Spinal cord (tissue), 10 donors: ENCODE data around the gene LRPAP1. TPM values are rescaled to one million over a fixed set of nuclear protein-coding genes. Genes with fewer than 3 reads are reported as not detected.

Experiments
- DNase-seq, 6 donors: peaks; one replicate each; pipeline versions ENCODE4 v3.0.0 to v3.0.0-alpha.2; 2013 to 2015; ENCODE audit warnings: low spot score in 6 of 6, low read depth in 4 of 6
- H3K27ac ChIP-seq: one replicate; pipeline ENCODE4 v1.5.1; 2013; ENCODE audit warnings: low read depth, low read length, control low read depth
- H3K27me3 ChIP-seq: one replicate; pipeline ENCODE4 v1.6.1; 2013; ENCODE audit warnings: low read length; ENCODE audit not compliant: control insufficient read depth, insufficient read depth
- H3K36me3 ChIP-seq: one replicate; pipeline ENCODE4 v1.6.1; 2013; ENCODE audit warnings: low read length; ENCODE audit not compliant: control insufficient read depth, insufficient read depth
- H3K4me1 ChIP-seq: one replicate; pipeline ENCODE4 v1.6.1; 2013; ENCODE audit warnings: low read length; ENCODE audit not compliant: control insufficient read depth, insufficient read depth
- H3K4me3 ChIP-seq: one replicate; pipeline ENCODE4 v1.5.1; 2013; ENCODE audit warnings: low read depth, low read length, control low read depth
- H3K9me3 ChIP-seq: one replicate; pipeline ENCODE4 v1.6.1; 2013; ENCODE audit warnings: low read length; ENCODE audit not compliant: control insufficient read depth, insufficient read depth
- WGBS: methylation state at CpG from one replicate; pipeline ENCODE4 v1.1.5; 2013; ENCODE audit warnings: missing lambda C conversion rate; ENCODE audit not compliant: insufficient coverage; 5-methylcytosine and 5-hydroxymethylcytosine counted together
- polyA plus RNA-seq, 2 donors: library from polyadenylated mRNA; unstranded; fragments of 120-200 nt; gene quantifications; one replicate each; pipeline ENCODE4 v1.2.1, GENCODE V29; 2013; ENCODE audit not compliant: insufficient read length in 2 of 2
- total RNA-seq, 2 donors: library from RNA; depleted of rRNA in 1 of 2; stranded (reverse); fragments of 120-200 nt in 1 of 2; fragments of >200 nt in 1 of 2; gene quantifications; one replicate each; pipeline versions ENCODE4 v1.2.3 to v1.2.4, GENCODE V29; 2013 to 2014
- donor health status: healthy.

LRPAP1 gene
- total and polyA plus RNA-seq, 4 donors: 47.1 to 201 (median 139) TPM

GRCh38 chr4:3492741-3493719 lies 39.2 kb downstream of the LRPAP1 start:
- Histone ChIP-seq H3K36me3 (peaks cover 41% of the 10 kb centered on the region), H3K4me1 (peaks cover 33% of the 10 kb centered on the region), H3K27ac (no peak overlapping the region), H3K9me3 (no peaks in the 10 kb centered on the region), H3K4me3 (no peak overlapping the region), H3K27me3 (peaks cover 21% of the 10 kb centered on the region)
- no peak for DNase-seq
- WGBS: 48% methylated on average over 50 of the region's 55 CpGs

GRCh38 chr4:3491681-3492405 lies 40.4 kb downstream of the LRPAP1 start:
- Histone ChIP-seq H3K36me3 (peaks cover 31% of the 10 kb centered on the region), H3K27me3 (peaks cover 21% of the 10 kb centered on the region), H3K27ac (no peak overlapping the region), H3K4me1 (peaks cover 45% of the 10 kb centered on the region), H3K9me3 (no peaks in the 10 kb centered on the region), H3K4me3 (no peak overlapping the region)
- WGBS: 55% methylated on average over 17 of the region's 17 CpGs
- DNase-seq: no peak

GRCh38 chr4:3489451-3489962 lies 42.7 kb downstream of the LRPAP1 start:
- Histone ChIP-seq H3K4me3 (no peak overlapping the region), H3K9me3 (no peaks in the 10 kb centered on the region), H3K4me1 (peaks cover 58% of the 10 kb centered on the region), H3K27me3 (peaks cover 21% of the 10 kb centered on the region), H3K27ac (no peak overlapping the region), H3K36me3 (peaks cover 25% of the 10 kb centered on the region)
- WGBS: 45% methylated on average over 17 of the region's 20 CpGs
- DNase-seq: no peak

- H3K9me3 ChIP-seq: no peaks in the 10 kb centered on the region
- WGBS: 53% methylated on average over 11 of the region's 11 CpGs
- DNase-seq: no peak
- H3K27me3 ChIP-seq: peaks cover 27% of the 10 kb centered on the region
- H3K36me3 ChIP-seq: peaks cover 25% of the 10 kb centered on the region
- no peak overlapping the region for H3K4me3 ChIP-seq
- no peak overlapping the region for H3K27ac ChIP-seq
- peaks cover 57% of the 10 kb centered on the region for H3K4me1 ChIP-seq
Observed at GRCh38 chr4:3488820-3489219, 43.4 kb downstream of the LRPAP1 start.

- Histone ChIP-seq H3K4me1 (peaks cover 56% of the 10 kb centered on the region), H3K27me3 (peaks cover 27% of the 10 kb centered on the region), H3K36me3 (peaks cover 16% of the 10 kb centered on the region), H3K27ac (no peak overlapping the region), H3K4me3 (no peak overlapping the region), H3K9me3 (no peaks in the 10 kb centered on the region)
- 50% methylated on average over 7 of the region's 7 CpGs for WGBS
- no peak for DNase-seq
Observed at GRCh38 chr4:3487861-3488260, 44.4 kb downstream of the LRPAP1 start.

GRCh38 chr4:3486541-3487540 lies 45.4 kb downstream of the LRPAP1 start:
- Histone ChIP-seq H3K27ac (no peak overlapping the region), H3K4me1 (peaks cover 52% of the 10 kb centered on the region), H3K9me3 (no peaks in the 10 kb centered on the region), H3K27me3 (peaks cover 24% of the 10 kb centered on the region), H3K36me3 (peaks cover 9% of the 10 kb centered on the region), H3K4me3 (no peak overlapping the region)
- peak in 2 of 6 donors; percentile 25 to 55 for DNase-seq
- 37% methylated on average over 22 of the region's 25 CpGs for WGBS

- Histone ChIP-seq H3K27ac (no peak overlapping the region), H3K27me3 (peaks cover 17% of the 10 kb centered on the region), H3K36me3 (peaks cover 7% of the 10 kb centered on the region), H3K4me3 (no peak overlapping the region), H3K9me3 (no peaks in the 10 kb centered on the region), H3K4me1 (peaks cover 51% of the 10 kb centered on the region)
- 87% methylated on average over 23 of the region's 25 CpGs for WGBS
- DNase-seq: no peak
Observed at GRCh38 chr4:3485886-3486540, 46.2 kb downstream of the LRPAP1 start.

GRCh38 chr4:3485011-3485791 lies 47.0 kb downstream of the LRPAP1 start:
- H3K4me1 ChIP-seq: peaks cover 59% of the 10 kb centered on the region
- no peak for DNase-seq

More at GRCh38 chr4:3485011-3485791, 47.0 kb downstream of the LRPAP1 start:
- Histone ChIP-seq H3K9me3 (no peaks in the 10 kb centered on the region), H3K27me3 (peaks cover 19% of the 10 kb centered on the region), H3K4me3 (no peak overlapping the region), H3K27ac (no peak overlapping the region), H3K36me3 (peaks cover 7% of the 10 kb centered on the region)
- WGBS: 42% methylated on average over 34 of the region's 36 CpGs
